Cortex of kidney (tissue), 1 donor: ENCODE data around the gene BRMS1.

ENCODE experiments used
- DNase-seq: peaks from one replicate; lab custom pipeline; 2025; lab: John Stamatoyannopoulos, UW

The BRMS1 gene

DNA sequence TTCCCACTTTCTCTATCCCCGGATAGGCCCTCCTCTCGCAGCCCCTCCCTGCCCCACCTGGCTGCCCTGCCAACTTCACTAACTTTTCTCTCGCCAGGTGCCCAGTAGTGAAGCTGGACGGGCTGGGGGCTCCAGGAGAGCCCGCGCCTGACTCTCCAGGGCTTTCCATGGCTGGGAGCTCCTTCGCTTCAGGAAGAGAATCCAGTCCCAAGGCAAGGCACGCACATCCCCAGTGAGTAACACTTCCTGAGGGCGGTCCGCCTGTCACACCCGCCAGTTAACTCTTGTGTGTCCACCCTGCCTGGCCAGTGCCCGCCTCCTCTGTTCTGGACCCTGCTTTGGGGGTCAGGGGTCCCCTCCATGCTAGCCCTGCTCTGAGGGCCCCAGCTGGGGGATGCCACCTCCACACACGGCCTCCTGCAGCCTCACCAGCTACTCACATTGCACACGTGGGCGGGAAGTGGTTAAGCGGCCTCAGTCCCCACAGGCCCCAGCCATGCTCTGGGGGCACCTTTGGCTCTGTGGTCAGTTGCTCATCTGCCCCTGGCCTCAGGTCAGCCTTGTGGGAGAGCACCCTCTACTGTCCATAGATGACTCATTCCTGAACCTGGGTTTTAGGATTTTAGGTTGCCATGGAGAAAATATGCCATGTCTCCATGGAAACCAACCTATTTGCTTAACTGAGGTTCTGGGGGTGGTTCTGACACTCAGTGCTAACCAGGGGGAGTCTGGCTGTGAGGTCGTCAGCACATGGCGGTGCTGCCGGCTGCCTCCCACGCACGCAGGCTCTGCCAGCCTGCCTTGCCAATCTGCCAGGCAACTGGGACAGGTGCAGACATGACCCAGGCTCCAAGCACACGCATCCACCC, 8.4 kb downstream of the BRMS1 start, which contains the start of gene RIN1:
Gene RIN1, minus strand, starts transcription at position 201 of the 869 bp plus-strand sequence. Its CDS starts 32 bp downstream, at position 169.
- no peak for DNase-seq

GRCh38 chr11:66335531-66336233, 9.2 kb downstream of the BRMS1 start:
- DNase-seq = no peak

- DNase-seq = no peak
These were observed 10.1 kb downstream of the BRMS1 start for GRCh38 chr11:66334605-66335442.

DNA sequence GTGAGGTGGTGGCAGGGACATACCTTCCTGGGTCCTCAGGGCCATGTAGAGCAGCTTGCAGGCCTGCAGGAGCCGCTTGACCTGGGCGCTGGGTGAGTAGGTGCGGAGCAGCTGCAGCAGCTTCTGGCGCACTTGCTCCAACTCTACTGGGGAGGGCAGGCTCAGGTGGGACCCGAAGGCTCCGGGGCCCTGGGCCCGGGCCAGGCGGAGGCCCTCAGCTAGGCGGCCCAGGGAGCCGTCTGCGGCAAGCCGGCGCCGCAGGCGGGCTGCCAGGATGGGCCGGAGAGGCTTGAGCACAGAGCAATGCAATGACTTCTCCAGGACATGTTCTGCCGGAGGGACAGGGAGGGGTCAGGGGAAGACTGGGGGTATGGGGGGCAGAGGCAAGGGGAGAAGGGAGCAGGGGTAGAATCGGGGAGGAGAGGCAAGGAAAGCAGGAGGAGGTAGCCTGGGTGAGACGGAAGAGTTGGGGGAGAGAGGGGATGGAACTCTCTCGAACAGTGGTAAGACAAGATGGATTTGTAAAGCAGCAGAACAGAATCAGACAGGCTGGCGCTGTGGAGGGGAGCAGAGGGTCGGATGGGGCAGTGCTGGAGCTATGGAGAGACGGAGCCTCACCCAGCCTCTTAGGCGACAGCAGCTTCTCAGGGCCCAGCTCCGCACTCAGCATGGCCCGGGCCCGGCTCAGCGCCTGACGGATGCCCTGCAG, 10.9 kb downstream of the BRMS1 start:
- DNase-seq = no peak

DNA sequence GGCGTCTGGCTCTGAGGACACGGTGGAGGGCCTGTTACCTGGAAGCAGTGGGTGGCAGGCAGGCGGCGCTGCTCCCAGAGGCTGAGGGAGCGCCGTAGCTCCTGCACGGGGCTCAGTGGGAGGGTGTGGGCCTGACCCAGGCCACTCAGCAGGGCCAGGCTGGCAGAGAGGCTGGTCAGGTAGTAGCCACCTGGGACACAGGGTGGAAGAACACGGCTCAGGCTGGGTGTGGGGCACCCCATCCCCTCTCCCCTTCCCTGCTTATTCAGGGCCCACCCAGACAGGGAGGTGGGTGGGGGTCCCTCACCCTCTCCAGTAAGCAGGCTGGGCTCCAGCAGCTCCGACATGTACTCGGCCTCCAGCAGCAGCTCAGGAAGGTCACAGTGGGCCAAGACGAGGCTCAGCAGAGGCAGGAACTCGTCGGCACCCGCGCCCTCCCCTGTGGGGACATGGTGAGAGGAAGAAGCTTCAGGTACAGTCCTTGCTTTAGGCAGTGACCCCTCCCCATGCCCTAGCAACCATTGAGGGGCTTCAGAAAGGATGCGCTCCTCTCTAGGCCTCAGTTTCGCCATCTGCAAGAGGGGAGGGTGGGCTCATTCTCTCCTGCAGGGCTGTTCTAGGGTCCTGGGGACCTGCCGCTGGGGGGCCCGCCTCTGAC, 11.6 kb downstream of the BRMS1 start:
- no peak for DNase-seq

GRCh38 chr11:66332371-66333219, 12.3 kb downstream of the BRMS1 start:
- no peak for DNase-seq

GRCh38 chr11:66331542-66332370, 13.1 kb downstream of the BRMS1 start:
- no peak for DNase-seq

DNA sequence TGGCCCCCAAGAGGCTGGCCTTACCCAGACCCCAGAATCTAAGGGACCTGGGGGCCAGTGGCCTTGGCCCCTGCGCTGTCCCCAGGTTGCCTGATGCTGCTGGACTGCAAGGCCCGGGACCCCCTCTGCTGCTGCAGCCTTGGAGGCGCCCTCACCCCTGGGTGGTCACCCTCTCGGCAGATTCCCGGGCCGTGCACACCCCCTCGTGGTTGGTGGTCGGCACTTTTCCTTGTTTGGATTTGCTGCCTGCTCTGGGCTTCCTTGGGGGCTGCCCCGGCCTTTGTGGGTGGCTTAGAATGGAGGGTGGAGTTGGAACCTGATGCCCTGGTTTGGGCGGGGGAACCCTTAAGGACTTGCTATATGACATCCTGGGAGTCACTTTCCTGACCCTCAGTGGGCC, 14.0 kb downstream of the BRMS1 start:
- DNase-seq = no peak

DNA sequence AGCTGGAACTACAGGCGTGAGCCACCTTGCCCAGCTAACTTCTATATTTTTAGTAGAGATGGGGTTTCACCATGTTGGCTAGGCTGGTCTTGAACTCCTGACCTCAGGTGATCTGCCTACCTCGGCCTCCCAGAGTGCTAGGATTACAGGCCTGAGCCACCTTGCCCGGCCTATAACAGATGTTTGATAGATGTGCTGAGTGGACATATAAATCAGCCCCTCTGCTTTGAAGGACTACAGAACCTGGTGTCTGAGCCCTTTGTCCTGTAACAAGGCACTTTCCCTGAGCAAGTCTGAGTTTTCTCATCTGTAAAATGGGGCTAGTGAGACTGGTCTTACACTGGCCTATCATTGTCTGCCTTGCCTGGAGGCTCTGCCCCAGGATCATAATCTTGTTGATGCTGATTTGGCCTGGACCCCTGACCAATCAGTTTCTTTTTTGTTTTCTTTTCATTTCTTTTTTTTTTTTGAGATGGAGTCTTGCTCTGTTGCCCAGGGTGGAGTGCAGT, 15.7 kb downstream of the BRMS1 start:
- no peak for DNase-seq

DNA sequence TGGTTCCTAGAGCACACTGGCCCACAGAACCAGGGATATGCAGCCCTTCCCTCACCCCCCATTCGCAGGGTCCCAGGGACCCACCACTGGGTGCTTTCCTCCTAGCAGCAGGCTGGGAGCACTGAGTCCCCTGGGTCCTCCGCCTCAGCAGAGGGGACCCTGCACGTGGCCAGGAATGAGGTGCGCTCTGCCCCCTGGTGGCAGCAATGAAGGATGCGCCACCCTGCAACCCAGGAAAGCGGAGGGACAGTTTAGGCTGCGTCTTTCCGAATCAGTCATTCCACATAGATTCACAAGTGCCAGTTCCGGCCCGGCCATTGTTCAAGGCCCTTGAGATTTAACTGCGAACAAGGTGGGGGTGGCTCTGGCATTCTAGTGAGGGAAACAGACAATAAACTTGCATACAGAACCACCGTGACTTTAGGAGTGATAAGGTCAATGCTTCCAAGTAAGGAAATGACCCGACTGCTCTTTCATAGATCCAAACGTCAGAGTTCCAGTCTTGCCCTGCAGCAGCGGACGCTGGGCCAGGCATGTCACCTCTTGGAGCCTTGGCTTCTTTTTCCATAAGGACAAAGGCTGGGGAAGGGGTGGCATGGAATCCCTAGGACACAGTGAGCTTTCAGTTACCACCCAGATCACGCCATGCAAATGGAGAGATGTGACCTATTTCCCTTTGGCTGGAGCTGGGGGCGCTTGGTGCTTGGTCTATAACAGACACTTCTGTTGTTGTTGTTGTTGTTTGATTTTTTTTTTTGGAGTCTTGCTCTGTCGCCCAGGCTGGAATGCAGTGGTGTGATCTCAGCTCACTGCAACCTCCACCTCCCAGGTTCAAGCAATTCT, 16.4 kb downstream of the BRMS1 start:
- no peak for DNase-seq

DNA sequence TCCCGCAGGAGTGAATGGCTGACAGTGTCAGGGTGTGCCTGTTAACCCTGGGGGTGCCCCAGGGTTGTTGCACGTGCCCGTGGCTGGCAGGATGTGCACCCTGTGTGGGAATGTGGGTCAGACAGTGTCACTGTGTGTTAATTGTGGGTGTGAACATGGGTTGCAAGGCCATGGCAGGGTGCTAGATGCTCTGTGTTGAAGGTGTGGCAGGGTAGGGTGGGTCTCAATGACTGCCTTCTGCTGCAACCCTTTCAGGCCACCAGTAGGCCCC, 16.9 kb downstream of the BRMS1 start:
- no peak for DNase-seq

DNA sequence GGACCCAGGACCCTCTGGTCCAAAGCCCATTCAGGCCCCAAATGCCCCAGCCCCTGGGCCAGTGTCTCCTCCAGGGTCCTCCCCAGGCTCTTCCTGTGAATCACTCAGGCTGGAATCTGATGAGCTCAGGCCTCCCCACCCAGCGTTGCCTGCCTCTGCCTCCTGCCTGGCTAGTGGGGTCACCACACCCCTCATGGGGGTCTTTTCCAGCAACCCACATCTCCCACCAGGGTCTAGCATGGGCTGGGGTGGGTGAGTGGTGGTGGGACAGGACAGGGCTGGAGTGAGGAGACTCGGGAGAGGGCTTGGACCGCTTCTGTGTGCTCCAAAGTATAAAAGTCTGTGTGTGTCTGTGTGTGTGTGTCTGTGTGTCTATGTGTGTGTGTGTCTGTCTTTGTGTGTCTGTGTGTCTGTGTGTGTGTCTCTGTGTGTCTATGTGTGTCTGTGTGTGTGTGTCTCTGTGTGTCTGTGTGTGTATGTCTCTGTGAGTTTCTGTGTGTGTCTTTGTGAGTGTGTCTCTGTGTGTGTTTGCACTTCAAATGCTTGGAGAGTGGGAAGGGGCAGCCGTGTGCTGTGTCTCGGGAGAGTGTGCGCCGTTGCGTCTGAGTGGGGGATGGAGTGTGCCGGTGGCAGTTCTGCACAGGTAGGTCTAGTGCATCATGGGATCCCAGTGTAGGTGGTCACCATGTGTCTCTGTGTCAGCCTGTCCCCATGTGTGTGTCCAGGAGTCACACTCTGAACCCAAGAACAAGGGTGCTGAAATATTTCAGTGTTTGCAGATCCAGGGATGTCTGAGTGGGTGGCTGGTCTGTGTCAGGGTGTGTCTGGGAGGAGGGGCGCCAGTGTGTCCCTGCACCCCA, 17.5 kb downstream of the BRMS1 start:
- DNase-seq = no peak

- no peak for DNase-seq
These were observed 18.4 kb downstream of the BRMS1 start for GRCh38 chr11:66326261-66327111.

DNA sequence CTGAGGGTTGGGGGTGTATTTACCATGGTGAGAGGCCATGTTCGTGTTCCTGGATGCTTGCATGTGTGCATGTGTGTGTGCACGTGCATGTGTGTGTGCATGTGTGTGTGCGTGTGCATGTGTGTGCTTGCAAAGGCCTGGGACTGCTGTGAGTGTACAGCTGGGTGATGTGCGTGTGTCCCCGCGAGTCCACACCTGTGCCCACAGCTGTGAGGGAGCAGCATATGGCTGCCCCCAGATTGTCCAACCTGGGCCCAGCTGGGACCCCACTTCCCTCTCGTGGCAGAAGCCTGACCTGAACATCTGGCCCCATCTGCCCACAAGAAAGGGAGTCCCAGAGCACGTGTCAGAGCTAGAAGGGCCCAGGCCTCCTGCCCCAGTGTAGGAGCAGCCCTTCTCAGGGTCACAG, 19.6 kb downstream of the BRMS1 start:
- no peak for DNase-seq

GRCh38 chr11:66324664-66325063, 20.2 kb downstream of the BRMS1 start:
- DNase-seq = no peak

DNA sequence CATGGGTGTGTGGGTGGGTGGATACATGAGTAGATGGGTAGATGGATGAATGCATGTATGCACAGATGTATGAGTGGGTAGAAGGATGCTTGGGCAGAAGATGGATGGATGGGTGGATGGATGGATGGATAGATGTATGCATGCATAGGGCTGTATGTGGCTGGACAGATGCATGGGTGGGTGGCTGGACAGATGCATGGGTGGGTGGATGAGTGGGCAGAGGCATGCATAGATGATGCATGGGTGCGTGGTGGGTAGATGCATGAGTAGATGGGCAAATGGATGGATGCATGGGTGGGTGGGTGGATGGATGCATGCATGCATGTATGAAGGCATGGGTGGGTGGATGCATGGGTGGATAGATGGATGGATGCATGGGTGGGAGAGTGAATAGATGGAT, 21.2 kb downstream of the BRMS1 start:
- DNase-seq = no peak
